Stimulated activated naive B cell treated with anti-CD40 and anti-IgM and Interleukin-4, amounts not matched to agents 10 μg/mL and 1 μg/mL and 100 μg/mL, for 72 hours (primary cell): ENCODE results near the gene LBX1.

Experiments used
- ATAC-seq, 2 donors: fragments of 150-1000 bp; cut with Tn5 transposase; replicated peaks; 2 replicates each; pipeline ENCODE4 v1.10.0; 2021; ENCODE audit warnings: moderate library complexity in 1 of 2
- DNase-seq: peaks from one replicate; pipeline ENCODE4 v3.0.0; 2021
- H3K27ac Mint-ChIP-seq: one replicate; pipeline ENCODE4 v1.8.0; 2022; ENCODE audit warnings: mild to moderate bottlenecking, mixed read lengths
- H3K27me3 Mint-ChIP-seq, 2 donors: one replicate each; pipeline ENCODE4 v1.8.0; 2022; ENCODE audit warnings: mixed read lengths in 2 of 2
- H3K36me3 Mint-ChIP-seq, 2 donors: one replicate each; pipeline ENCODE4 v1.8.0; 2022; ENCODE audit warnings: mixed read lengths in 2 of 2, mild to moderate bottlenecking in 1 of 2
- H3K4me1 Mint-ChIP-seq, 2 donors: one replicate each; pipeline ENCODE4 v1.8.0; 2022; ENCODE audit warnings: mixed read lengths in 2 of 2, mild to moderate bottlenecking in 1 of 2
- H3K4me3 Mint-ChIP-seq, 2 donors: one replicate each; pipeline ENCODE4 v1.8.0; 2022; ENCODE audit warnings: mild to moderate bottlenecking in 2 of 2, mixed read lengths in 2 of 2, moderate library complexity in 1 of 2
- H3K9me3 Mint-ChIP-seq, 2 donors: one replicate each; pipeline ENCODE4 v1.8.0; 2022; ENCODE audit warnings: mixed read lengths in 2 of 2, mild to moderate bottlenecking in 1 of 2

LBX1 gene, protein sequence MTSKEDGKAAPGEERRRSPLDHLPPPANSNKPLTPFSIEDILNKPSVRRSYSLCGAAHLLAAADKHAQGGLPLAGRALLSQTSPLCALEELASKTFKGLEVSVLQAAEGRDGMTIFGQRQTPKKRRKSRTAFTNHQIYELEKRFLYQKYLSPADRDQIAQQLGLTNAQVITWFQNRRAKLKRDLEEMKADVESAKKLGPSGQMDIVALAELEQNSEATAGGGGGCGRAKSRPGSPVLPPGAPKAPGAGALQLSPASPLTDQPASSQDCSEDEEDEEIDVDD

DNA sequence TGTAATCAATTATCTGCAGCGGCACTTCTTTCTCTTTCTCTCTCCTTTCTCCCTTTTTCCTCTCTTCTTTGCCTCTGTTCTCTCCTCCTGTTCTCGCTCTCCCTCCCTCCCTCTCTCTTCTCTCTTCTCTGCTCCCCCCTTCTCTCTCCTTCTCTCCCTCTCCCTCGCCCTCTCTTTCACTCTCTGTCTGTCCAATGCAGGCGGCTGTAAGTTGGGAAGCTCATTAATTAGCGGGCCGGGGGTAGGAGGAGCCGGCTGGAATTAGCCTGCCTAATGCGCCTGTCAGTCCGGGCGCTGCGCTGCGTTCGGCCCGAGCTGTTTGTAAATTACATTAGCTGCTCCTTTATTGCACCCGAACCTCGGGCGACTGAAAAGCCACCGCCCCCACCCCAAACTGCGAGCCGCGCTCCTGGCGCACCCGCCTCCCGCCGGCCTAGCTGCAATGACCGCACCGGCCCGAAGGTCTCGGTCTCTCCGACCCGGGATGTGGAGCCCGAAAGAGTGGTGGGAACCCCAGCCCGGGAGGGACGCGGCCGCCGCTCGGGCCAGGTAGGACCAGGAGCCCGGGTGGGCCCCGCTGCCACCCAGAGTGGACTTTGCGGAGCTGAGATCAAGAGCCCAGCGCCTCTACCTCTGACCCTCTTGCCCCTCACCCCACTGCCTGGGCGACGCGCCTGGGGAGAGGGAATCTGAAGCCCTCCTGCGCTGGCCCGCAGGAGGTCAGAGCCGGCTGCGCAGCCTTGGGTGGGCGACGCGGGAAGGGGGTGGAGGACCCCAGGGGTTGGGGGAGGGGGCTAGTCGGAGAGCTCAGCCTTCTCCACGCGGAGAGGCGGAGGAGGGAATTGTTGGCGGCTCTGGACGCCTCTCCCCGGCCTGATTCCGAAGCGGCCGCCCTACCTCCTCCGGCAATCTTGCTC, at the start of gene LBX1:
LBX1 (minus strand) TSS at position 198 of the 917 bp plus-strand sequence. CDS start 648 bp downstream, outside the sequence.
- peaks cover 0 to 4% of the 10 kb centered on the region in 2 donors for H3K36me3 Mint-ChIP-seq
- H3K4me3 Mint-ChIP-seq: peak within 1 kb of the TSS; percentile 76 to 81
- ATAC-seq (no peak), DNase-seq (no peak)
- H3K9me3 Mint-ChIP-seq: no peaks in the 10 kb centered on the region
- H3K27me3 Mint-ChIP-seq: peaks cover 80 to 93% of the 10 kb centered on the region in 2 donors
- H3K4me1 Mint-ChIP-seq: peaks cover 29 to 53% of the 10 kb centered on the region in 2 donors
- peak within 1 kb of the TSS; percentile 77 for H3K27ac Mint-ChIP-seq

- no peaks in the 10 kb centered on the region for H3K9me3 Mint-ChIP-seq
- H3K27ac Mint-ChIP-seq: no peak overlapping the region
- H3K36me3 Mint-ChIP-seq: no peaks in the 10 kb centered on the region
- no peak overlapping the region for H3K4me3 Mint-ChIP-seq
- DNase-seq (no peak), ATAC-seq (no peak)
- H3K27me3 Mint-ChIP-seq: peaks cover 40% of the 10 kb centered on the region in 2 donors
- H3K4me1 Mint-ChIP-seq: peaks cover 3 to 6% of the 10 kb centered on the region in 2 donors
Observed at GRCh38 chr10:101273741-101274140, 44.5 kb upstream of the LBX1 start.

GRCh38 chr10:101273330-101273729, 44.1 kb upstream of the LBX1 start:
- Mint-ChIP-seq H3K4me3 (no peak overlapping the region), H3K27ac (no peak overlapping the region), H3K9me3 (no peaks in the 10 kb centered on the region), H3K27me3 (peaks cover 40% of the 10 kb centered on the region in 2 donors), H3K36me3 (no peaks in the 10 kb centered on the region), H3K4me1 (peaks cover 3 to 6% of the 10 kb centered on the region in 2 donors)
- DNase-seq (no peak), ATAC-seq (no peak)

- Mint-ChIP-seq H3K4me3 (no peak overlapping the region), H3K9me3 (no peaks in the 10 kb centered on the region), H3K4me1 (peaks cover 3 to 6% of the 10 kb centered on the region in 2 donors), H3K27me3 (peaks cover 36 to 40% of the 10 kb centered on the region in 2 donors), H3K36me3 (no peaks in the 10 kb centered on the region), H3K27ac (no peak overlapping the region)
- peak; percentile 32 for DNase-seq
- peak; percentile 77 to 90 for ATAC-seq
Observed at GRCh38 chr10:101272229-101272868, 43.1 kb upstream of the LBX1 start.

GRCh38 chr10:101270763-101271162, 41.5 kb upstream of the LBX1 start:
- no peaks in the 10 kb centered on the region for H3K36me3 Mint-ChIP-seq
- DNase-seq (no peak), ATAC-seq (no peak)
- H3K27me3 Mint-ChIP-seq: peaks cover 36 to 40% of the 10 kb centered on the region in 2 donors
- peaks cover 3 to 6% of the 10 kb centered on the region in 2 donors for H3K4me1 Mint-ChIP-seq
- no peaks in the 10 kb centered on the region for H3K9me3 Mint-ChIP-seq
- no peak overlapping the region for H3K4me3 Mint-ChIP-seq
- H3K27ac Mint-ChIP-seq: no peak overlapping the region

- H3K4me3 Mint-ChIP-seq: no peak overlapping the region
- H3K9me3 Mint-ChIP-seq: no peaks in the 10 kb centered on the region
- no peaks in the 10 kb centered on the region for H3K36me3 Mint-ChIP-seq
- DNase-seq (no peak), ATAC-seq (no peak)
- H3K4me1 Mint-ChIP-seq: peaks cover 3 to 6% of the 10 kb centered on the region in 2 donors
- H3K27me3 Mint-ChIP-seq: peaks cover 35 to 45% of the 10 kb centered on the region in 2 donors
- no peak overlapping the region for H3K27ac Mint-ChIP-seq
Observed at GRCh38 chr10:101267776-101268175, 38.5 kb upstream of the LBX1 start.

DNA sequence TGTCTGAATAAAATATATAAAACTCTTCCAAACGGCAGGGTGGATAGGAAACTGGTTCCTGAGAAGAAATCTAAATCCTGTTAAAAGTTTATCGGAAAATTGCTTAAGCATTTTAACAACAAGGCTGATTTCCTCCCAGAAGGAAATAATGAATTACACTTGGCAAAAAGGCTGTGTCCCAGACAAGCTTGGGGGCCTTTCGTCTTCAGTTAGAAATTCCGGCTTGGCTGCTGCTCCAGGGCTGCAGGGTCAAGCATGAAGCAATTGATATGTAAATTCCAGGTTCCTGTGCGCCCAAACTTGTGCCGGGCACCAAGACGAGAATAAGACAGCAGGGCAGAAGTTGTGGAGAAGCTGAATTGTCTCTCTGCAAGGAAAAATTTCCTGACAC, 38.0 kb upstream of the LBX1 start:
- ATAC-seq (no peak), DNase-seq (no peak)
- H3K4me3 Mint-ChIP-seq: no peak overlapping the region
- no peaks in the 10 kb centered on the region for H3K36me3 Mint-ChIP-seq
- H3K4me1 Mint-ChIP-seq: peaks cover under 1 to 2% of the 10 kb centered on the region in 2 donors
- no peaks in the 10 kb centered on the region for H3K9me3 Mint-ChIP-seq
- peaks cover 36 to 45% of the 10 kb centered on the region in 2 donors for H3K27me3 Mint-ChIP-seq
- no peak overlapping the region for H3K27ac Mint-ChIP-seq

DNA sequence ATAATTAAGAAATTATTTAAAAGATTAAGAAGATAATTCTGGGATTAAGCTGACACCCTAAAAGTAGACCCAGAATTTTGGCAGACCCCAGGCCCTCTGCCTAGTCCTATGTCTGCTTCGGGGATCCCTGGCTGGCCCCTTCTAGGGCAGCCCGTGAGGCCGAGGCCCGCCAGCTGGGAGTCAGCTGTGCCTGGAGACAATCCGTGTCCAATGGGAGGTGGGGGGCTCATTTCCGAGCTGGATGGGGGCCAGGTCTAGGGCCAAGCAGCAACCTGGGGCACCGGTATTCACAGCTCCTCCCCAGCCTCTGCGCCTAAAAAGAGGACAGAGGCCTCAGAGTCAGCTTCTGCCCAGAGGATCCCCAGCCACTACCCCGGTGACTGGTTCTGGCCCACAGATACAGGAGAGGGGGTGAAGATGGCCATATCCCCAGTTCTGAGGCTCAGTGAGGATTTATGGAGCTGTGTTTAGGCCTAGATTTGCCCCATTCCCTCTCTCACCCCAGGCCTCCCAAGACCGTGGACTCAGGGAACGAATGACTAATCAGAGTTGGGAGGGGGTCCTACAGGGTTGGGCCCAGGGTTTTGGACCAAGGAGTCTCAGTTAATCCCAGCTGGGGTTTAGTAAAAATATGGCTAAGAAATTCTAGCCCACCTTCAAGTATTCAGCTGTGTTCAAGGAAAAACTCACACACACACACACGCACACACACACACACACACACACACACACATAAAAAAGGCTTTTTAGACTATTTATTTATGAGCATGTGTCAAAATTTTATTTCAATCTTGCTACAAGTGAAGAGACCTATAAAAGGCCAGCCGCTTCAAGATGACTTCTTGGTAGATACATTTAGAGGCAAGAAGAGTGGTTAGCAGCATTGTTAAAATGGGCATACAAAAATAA, 37.4 kb upstream of the LBX1 start:
- ATAC-seq: no peak
- H3K27me3 Mint-ChIP-seq: peaks cover 37 to 45% of the 10 kb centered on the region in 2 donors
- no peak overlapping the region for H3K4me3 Mint-ChIP-seq
- H3K36me3 Mint-ChIP-seq: no peaks in the 10 kb centered on the region
- DNase-seq: no peak
- H3K9me3 Mint-ChIP-seq: no peaks in the 10 kb centered on the region
- no peak overlapping the region for H3K27ac Mint-ChIP-seq
- no peaks in the 10 kb centered on the region for H3K4me1 Mint-ChIP-seq

- H3K27me3 Mint-ChIP-seq: peaks cover 41 to 50% of the 10 kb centered on the region in 2 donors
- DNase-seq: no peak
Observed at GRCh38 chr10:101263150-101263752, 34.0 kb upstream of the LBX1 start.

DNA sequence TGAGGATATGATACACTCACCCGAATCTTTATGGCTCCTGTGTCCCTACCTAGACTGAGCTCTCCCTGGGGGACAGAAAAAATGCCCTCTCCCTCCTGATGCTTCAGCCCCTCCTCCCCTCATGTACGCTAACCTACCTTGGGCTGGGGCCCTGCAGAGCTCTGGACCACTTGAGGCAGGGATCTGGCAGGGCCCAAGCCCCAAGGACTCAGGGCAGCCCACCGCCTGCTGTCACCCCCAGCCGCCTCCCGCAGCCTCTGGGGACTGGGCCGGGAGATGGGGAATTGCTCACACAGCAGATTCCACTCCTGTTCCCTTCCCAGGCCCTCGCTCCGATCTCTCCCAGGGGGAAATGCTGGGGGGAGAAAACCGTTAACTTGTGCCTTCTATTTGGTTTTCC, 32.9 kb upstream of the LBX1 start:
- H3K27ac Mint-ChIP-seq: no peak overlapping the region
- H3K4me3 Mint-ChIP-seq: no peak overlapping the region
- ATAC-seq: no peak
- H3K9me3 Mint-ChIP-seq: peaks cover 0 to 3% of the 10 kb centered on the region in 2 donors
- no peak for DNase-seq
- no peaks in the 10 kb centered on the region for H3K4me1 Mint-ChIP-seq
- peaks cover 0 to 3% of the 10 kb centered on the region in 2 donors for H3K36me3 Mint-ChIP-seq
- peaks cover 43 to 58% of the 10 kb centered on the region in 2 donors for H3K27me3 Mint-ChIP-seq

More at GRCh38 chr10:101263150-101263752, 34.0 kb upstream of the LBX1 start:
- no peak for ATAC-seq
- Mint-ChIP-seq H3K27ac (no peak overlapping the region), H3K36me3 (peaks cover 0 to under 1% of the 10 kb centered on the region in 2 donors), H3K4me1 (no peaks in the 10 kb centered on the region), H3K9me3 (peaks cover 0 to 1% of the 10 kb centered on the region in 2 donors), H3K4me3 (no peak overlapping the region)

- no peak for ATAC-seq
- no peak for DNase-seq
- peaks cover 0 to 3% of the 10 kb centered on the region in 2 donors for H3K36me3 Mint-ChIP-seq
- peaks cover 0 to 3% of the 10 kb centered on the region in 2 donors for H3K9me3 Mint-ChIP-seq
- H3K27ac Mint-ChIP-seq: no peak overlapping the region
- peaks cover 43 to 60% of the 10 kb centered on the region in 2 donors for H3K27me3 Mint-ChIP-seq
- no peak overlapping the region for H3K4me3 Mint-ChIP-seq
- H3K4me1 Mint-ChIP-seq: no peaks in the 10 kb centered on the region
Observed at GRCh38 chr10:101261702-101262101, 32.4 kb upstream of the LBX1 start.

GRCh38 chr10:101260764-101261481, 31.7 kb upstream of the LBX1 start:
- no peak overlapping the region for H3K4me3 Mint-ChIP-seq

More at GRCh38 chr10:101260764-101261481, 31.7 kb upstream of the LBX1 start:
- no peak overlapping the region for H3K27ac Mint-ChIP-seq
- H3K4me1 Mint-ChIP-seq: no peaks in the 10 kb centered on the region
- DNase-seq (no peak), ATAC-seq (no peak)
- peaks cover 0 to 3% of the 10 kb centered on the region in 2 donors for H3K36me3 Mint-ChIP-seq
- peaks cover 48 to 66% of the 10 kb centered on the region in 2 donors for H3K27me3 Mint-ChIP-seq
- peaks cover 0 to 3% of the 10 kb centered on the region in 2 donors for H3K9me3 Mint-ChIP-seq
